ENCODE results near the gene PLA2G2D.

PLA2G2D gene

DNA sequence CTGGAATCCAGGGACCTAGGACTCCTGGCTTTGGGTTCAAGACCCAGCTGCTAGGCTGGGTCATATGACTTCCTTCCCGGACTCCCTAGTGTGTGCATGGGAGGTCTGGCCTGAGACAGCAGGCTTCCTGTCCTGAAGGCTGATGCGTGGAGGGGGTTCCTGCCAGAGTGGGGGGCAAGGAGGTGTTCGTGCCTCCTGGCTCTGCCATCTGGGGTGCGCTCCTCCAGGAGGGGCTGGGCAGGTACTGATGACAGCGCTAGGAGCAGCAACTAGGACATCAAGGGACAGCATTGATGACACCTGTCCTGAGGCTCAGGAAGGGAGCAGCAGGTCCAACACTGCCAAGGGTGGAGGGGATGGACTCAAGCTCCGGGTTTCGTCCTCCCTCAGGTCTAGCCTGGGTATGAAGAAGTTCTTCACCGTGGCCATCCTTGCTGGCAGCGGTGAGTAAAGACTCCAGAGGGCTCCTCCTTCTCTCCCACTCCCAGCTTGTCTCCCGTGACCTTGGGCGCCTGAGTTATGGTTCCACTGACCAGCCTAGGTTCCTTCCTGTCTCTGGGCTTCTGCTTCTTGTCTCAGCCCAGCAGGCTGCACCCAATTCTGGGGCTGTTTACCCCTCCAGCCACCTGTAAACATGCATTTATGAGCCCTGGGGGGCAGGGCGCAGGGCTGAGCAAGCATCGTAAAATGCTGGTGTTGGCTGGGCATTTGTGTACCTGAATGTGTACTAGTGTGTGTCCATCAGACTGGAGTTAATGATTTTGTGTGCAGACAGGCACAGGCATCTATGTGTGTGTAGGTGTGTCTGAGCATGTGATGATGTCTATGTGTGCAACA lies 20.7 kb upstream of the PLA2G2D start:
- TF ChIP-seq POLR2AphosphoS5 (IDR thresholded peaks at IDR 0.05; ENCODE audit: low read depth, low read length) (no peak), SIN3A (IDR thresholded peaks at IDR 0.05; ENCODE audit: borderline replicate concordance, insufficient read depth, low read length) (no peak), FOXP2 (optimal IDR thresholded peaks at IDR 0.05; ENCODE audit: borderline replicate concordance, extremely low read depth, extremely low read length, insufficient read depth) (no peak), TAF1 (IDR thresholded peaks at IDR 0.05; ENCODE audit: borderline replicate concordance, insufficient read depth, low read length) (no peak)
- TF ChIP-seq, protein P1, sequence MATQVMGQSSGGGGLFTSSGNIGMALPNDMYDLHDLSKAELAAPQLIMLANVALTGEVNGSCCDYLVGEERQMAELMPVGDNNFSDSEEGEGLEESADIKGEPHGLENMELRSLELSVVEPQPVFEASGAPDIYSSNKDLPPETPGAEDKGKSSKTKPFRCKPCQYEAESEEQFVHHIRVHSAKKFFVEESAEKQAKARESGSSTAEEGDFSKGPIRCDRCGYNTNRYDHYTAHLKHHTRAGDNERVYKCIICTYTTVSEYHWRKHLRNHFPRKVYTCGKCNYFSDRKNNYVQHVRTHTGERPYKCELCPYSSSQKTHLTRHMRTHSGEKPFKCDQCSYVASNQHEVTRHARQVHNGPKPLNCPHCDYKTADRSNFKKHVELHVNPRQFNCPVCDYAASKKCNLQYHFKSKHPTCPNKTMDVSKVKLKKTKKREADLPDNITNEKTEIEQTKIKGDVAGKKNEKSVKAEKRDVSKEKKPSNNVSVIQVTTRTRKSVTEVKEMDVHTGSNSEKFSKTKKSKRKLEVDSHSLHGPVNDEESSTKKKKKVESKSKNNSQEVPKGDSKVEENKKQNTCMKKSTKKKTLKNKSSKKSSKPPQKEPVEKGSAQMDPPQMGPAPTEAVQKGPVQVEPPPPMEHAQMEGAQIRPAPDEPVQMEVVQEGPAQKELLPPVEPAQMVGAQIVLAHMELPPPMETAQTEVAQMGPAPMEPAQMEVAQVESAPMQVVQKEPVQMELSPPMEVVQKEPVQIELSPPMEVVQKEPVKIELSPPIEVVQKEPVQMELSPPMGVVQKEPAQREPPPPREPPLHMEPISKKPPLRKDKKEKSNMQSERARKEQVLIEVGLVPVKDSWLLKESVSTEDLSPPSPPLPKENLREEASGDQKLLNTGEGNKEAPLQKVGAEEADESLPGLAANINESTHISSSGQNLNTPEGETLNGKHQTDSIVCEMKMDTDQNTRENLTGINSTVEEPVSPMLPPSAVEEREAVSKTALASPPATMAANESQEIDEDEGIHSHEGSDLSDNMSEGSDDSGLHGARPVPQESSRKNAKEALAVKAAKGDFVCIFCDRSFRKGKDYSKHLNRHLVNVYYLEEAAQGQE (IDR thresholded peaks at IDR 0.05; ENCODE audit: insufficient read depth in 1 of 2, low read depth in 2 of 2, low read length in 2 of 2): no peak

DNA sequence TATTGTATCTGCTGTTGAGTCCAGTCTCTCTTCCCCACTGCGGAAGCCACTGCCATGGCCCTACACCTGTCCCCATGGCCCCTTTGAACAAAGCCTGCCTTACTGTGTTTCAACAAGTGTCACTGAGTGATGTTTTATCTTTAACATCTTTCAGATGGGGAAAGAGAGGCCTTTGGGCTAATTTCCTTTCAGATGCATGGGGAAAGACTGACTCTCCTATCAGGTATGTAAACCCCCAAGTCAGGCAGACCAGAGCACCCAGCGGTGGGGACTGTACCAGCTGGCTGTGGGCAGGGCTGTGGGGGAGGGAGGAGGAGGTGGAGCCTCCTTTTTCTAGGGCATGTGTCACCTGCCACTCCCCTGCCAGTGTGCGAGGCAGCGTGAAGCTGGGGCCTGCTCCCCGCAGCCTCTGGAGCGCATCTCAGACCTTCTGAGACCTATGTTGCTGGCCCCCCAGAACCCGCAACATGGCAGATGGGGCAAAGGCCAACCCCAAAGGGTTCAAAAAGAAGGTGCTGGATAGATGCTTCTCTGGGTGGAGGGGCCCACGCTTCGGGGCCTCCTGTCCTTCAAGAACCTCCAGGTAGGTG lies 19.7 kb upstream of the PLA2G2D start, which contains the start of gene PLA2G2F:
Gene PLA2G2F (plus strand): TSS at position 363 of the 590 bp plus-strand sequence. CDS start 105 bp downstream, at position 468.
- TF ChIP-seq TAF1 (IDR thresholded peaks at IDR 0.05; ENCODE audit: borderline replicate concordance, insufficient read depth, low read length) (no peak), FOXP2 (optimal IDR thresholded peaks at IDR 0.05; ENCODE audit: borderline replicate concordance, extremely low read depth, extremely low read length, insufficient read depth) (no peak), POLR2AphosphoS5 (IDR thresholded peaks at IDR 0.05; ENCODE audit: low read depth, low read length) (no peak), SIN3A (IDR thresholded peaks at IDR 0.05; ENCODE audit: borderline replicate concordance, insufficient read depth, low read length) (no peak)
- TF ChIP-seq, protein P1 (IDR thresholded peaks at IDR 0.05; ENCODE audit: insufficient read depth in 1 of 2, low read depth in 2 of 2, low read length in 2 of 2): no peak

DNA sequence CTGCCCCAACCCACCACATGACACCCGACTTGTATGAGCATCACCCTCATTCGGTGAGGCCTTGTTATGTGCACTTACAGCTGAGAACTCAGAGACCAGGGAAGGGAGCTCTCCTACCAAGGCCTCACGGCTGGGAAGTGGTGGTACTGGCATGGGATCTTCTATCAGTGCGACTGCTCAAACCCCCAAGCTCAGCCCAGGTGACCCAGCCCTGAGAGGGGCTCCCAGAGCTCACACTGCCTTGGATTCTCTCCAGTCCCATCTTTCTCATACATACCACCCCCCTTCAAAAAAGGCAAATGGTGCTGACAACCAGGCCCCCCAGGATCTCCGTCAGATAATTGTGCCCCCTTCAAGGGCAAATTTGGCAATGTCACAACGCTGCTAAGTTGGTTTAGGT lies 19.0 kb upstream of the PLA2G2D start:
- TF ChIP-seq SIN3A (IDR thresholded peaks at IDR 0.05; ENCODE audit: borderline replicate concordance, insufficient read depth, low read length) (no peak), TAF1 (IDR thresholded peaks at IDR 0.05; ENCODE audit: borderline replicate concordance, insufficient read depth, low read length) (no peak), FOXP2 (optimal IDR thresholded peaks at IDR 0.05; ENCODE audit: borderline replicate concordance, extremely low read depth, extremely low read length, insufficient read depth) (no peak), POLR2AphosphoS5 (IDR thresholded peaks at IDR 0.05; ENCODE audit: low read depth, low read length) (no peak)
- TF ChIP-seq, protein P1 (IDR thresholded peaks at IDR 0.05; ENCODE audit: insufficient read depth in 1 of 2, low read depth in 2 of 2, low read length in 2 of 2): no peak

DNA sequence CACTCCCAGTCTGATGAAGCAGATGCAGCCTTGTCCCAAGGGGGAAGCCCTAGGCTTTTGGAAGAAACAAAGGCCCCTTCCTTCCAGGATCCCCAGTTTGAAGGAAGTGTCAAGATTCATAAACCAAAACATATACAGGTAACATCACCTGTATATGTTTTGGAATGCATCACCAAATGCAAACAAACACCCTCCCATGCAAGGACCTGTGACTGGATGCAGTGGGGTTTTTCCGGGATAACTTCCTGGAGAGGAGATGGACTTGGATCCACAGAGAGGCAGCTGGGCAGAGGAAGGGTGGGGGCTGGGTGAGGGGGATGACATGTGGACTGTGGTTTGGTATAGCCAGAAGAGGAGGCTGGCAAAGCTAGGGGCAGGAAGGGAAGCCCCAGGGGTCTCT lies 18.3 kb upstream of the PLA2G2D start:
- no peak for TF ChIP-seq TAF1 (IDR thresholded peaks at IDR 0.05; ENCODE audit: borderline replicate concordance, insufficient read depth, low read length)
- TF ChIP-seq POLR2AphosphoS5 (IDR thresholded peaks at IDR 0.05; ENCODE audit: low read depth, low read length): no peak
- TF ChIP-seq, protein P1 (IDR thresholded peaks at IDR 0.05; ENCODE audit: insufficient read depth in 1 of 2, low read depth in 2 of 2, low read length in 2 of 2): no peak
- no peak for TF ChIP-seq SIN3A (IDR thresholded peaks at IDR 0.05; ENCODE audit: borderline replicate concordance, insufficient read depth, low read length)
- no peak for TF ChIP-seq FOXP2 (optimal IDR thresholded peaks at IDR 0.05; ENCODE audit: borderline replicate concordance, extremely low read depth, extremely low read length, insufficient read depth)
